Activated B cell treated with CpG ODN at 0.5 μM for 24 hours (primary cell): ENCODE results near the gene TAGLN2. TPM values are rescaled to one million over a fixed set of nuclear protein-coding genes. Genes with fewer than 3 reads are reported as not detected.

Experiments used
- ATAC-seq: fragments of 200-7000 bp; cut with Tn5 transposase; one replicate; pipeline ENCODE4 v1.10.0; 2021; ENCODE audit warnings: low read depth, mild to moderate bottlenecking, moderate library complexity
- CTCF ChIA-PET: fragments of 350-600 bp; sonication (Branson Sonifier 250); formaldehyde crosslinking; loops from one replicate; lab custom pipeline; 2021; ENCODE audit warnings: antibody characterized with exemption; lab: Charles Lee
- POLR2A ChIA-PET: fragments of 350-600 bp; sonication (Branson Sonifier 250); formaldehyde crosslinking; loops from one replicate; lab custom pipeline; 2021; ENCODE audit warnings: antibody characterized with exemption; lab: Charles Lee
- DNase-seq: peaks from one replicate; pipeline ENCODE4 v3.0.0; 2022
- H3K27ac Mint-ChIP-seq: one replicate; pipeline ENCODE4 v1.8.0; 2020; ENCODE audit warnings: mixed read lengths
- H3K27me3 Mint-ChIP-seq: one replicate; pipeline ENCODE4 v1.8.0; 2021; ENCODE audit warnings: mixed read lengths
- H3K36me3 Mint-ChIP-seq: one replicate; pipeline ENCODE4 v1.8.0; 2021; ENCODE audit warnings: low read depth, mixed read lengths
- H3K4me1 Mint-ChIP-seq: one replicate; pipeline ENCODE4 v1.8.0; 2021; ENCODE audit warnings: mixed read lengths
- H3K4me3 Mint-ChIP-seq: one replicate; pipeline ENCODE4 v1.8.0; 2020; ENCODE audit warnings: mild to moderate bottlenecking, mixed read lengths
- H3K9me3 Mint-ChIP-seq: one replicate; pipeline ENCODE4 v1.8.0; 2020; ENCODE audit warnings: mixed read lengths
- CTCF ChIP-seq: fragments of 200-600 bp; IDR thresholded peaks from one replicate; pipeline ENCODE4 v1.8.0; 2022; ENCODE audit warnings: antibody characterized with exemption, mild to moderate bottlenecking
- intact Hi-C: fragments of 100-400 bp; cut with micrococcal nuclease; formaldehyde crosslinking; loops from one replicate; pipeline ENCODE4 v1.15.1; 2024
- total RNA-seq: library from RNA; stranded (reverse); gene quantifications from 2 replicates; pipeline ENCODE4 v1.2.3, GENCODE V29; 2022

TAGLN2 gene
- total RNA-seq, 1 donor from 2014 or later, result 327 TPM

GRCh38 chr1:159949981-159950381, 24.7 kb upstream of the TAGLN2 start:
- no peak overlapping the region for H3K4me3 Mint-ChIP-seq
- ChIA-PET POLR2A (no interaction called here), CTCF (no interaction called here)
- intact Hi-C loops, result no loop called here
- no peak for TF ChIP-seq CTCF
- H3K27me3 Mint-ChIP-seq, result peaks cover 44% of the 10 kb centered on the region
- no peak overlapping the region for H3K27ac Mint-ChIP-seq
- H3K36me3 Mint-ChIP-seq, result no peaks in the 10 kb centered on the region
- H3K4me1 Mint-ChIP-seq, result peaks cover 8% of the 10 kb centered on the region
- ATAC-seq, result no peak
- no peak for DNase-seq
- H3K9me3 Mint-ChIP-seq, result no peaks in the 10 kb centered on the region

DNA sequence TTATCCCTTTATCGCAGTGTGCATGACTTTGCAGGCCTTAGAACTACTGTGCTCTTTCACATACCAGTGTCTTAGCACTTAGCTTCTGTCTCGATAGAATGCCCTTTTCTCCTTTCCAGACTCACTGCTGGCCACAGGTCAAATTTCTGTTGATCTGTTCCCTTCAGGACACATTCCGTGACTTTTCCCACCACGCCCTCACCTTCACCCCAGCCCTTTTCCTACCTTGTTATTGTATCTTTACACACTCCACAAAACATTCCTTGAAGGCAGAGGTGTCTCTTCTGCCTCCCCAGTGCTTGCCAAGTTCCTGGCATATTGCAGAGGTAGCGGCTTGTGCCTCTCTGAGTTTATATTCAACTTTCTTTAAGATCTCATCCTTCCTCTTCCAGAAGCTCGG, 23.8 kb upstream of the TAGLN2 start:
- Mint-ChIP-seq H3K27me3 (peaks cover 48% of the 10 kb centered on the region), H3K4me3 (no peak overlapping the region), H3K4me1 (peaks cover 11% of the 10 kb centered on the region), H3K36me3 (no peaks in the 10 kb centered on the region), H3K9me3 (no peaks in the 10 kb centered on the region), H3K27ac (no peak overlapping the region)
- intact Hi-C loops, result no loop called here
- no peak for TF ChIP-seq CTCF
- no peak for ATAC-seq
- DNase-seq, result no peak
- ChIA-PET CTCF (no interaction called here), POLR2A (no interaction called here)

GRCh38 chr1:159947942-159948341, 22.6 kb upstream of the TAGLN2 start:
- Mint-ChIP-seq H3K9me3 (no peaks in the 10 kb centered on the region), H3K4me3 (no peak overlapping the region), H3K36me3 (no peaks in the 10 kb centered on the region), H3K27ac (no peak overlapping the region), H3K4me1 (peaks cover 11% of the 10 kb centered on the region), H3K27me3 (peaks cover 50% of the 10 kb centered on the region)
- DNase-seq (no peak), ATAC-seq (no peak)
- intact Hi-C loops, result no loop called here
- ChIA-PET POLR2A (no interaction called here), CTCF (interaction anchor here (1.2 kb wide), 1 partner anchor 60 kb away, joined by 4 read pairs; no protein-coding TSS in a partner anchor)
- TF ChIP-seq CTCF, result no peak

DNA sequence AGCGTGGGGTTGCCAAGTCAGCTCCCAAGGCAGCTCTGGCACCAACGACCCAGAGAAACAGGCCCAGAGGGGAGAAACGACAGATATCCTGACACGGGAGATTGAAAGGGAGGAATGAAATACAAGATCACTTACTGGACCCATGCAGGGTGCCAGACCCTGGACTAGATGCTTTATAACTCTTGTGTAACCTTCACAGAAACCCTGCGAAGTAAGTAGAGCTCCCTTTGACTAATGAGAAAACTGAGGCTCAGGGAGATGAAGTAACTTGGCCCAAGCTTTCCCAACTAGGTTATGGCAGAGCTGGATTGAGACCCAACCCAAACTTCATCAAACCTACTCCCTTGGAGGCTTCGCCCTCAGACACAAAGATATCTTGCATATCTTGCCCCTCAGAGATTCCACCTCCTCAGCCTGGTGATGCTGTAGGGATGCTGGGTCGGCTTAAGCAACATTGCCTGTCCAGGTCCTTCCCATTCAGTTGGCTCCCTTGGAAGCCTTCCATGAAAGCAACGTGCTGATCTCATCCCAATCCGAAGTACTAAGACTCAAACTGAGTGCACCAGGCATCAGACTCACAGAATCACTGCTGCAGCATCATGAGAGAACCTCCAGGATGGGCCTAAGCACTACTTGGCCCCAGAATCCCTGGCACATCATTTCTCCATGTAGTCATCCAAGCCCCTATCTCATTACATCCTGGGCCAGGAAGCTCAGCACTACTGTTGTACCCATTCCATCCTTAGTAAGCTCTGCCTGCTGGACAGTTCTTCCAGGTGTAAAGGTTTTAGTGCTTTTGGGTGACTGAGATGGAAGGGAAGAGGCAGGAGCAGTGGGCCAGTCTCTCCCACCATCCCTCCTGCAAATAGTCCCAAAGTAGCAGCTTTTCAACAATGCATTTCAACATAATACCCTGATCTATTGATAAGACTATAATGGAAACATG, 21.2 kb upstream of the TAGLN2 start:
- ChIA-PET CTCF (interaction anchor here (0.8 to 1.7 kb wide), 4 partner anchors 56 to 148 kb away, joined by 4 to 7 read pairs (median 4); no protein-coding TSS in a partner anchor), POLR2A (interaction anchor here (0.9 to 3.0 kb wide), 2 partner anchors 15 to 22 kb away, joined by 3 to 12 read pairs; partner anchors contain the start of gene TAGLN2)
- Mint-ChIP-seq H3K9me3 (no peaks in the 10 kb centered on the region), H3K4me1 (peaks cover 11% of the 10 kb centered on the region), H3K4me3 (peak overlapping the region; percentile 65), H3K27me3 (peaks cover 47% of the 10 kb centered on the region), H3K27ac (no peak overlapping the region), H3K36me3 (no peaks in the 10 kb centered on the region)
- intact Hi-C loops, result no loop called here
- no peak for DNase-seq
- TF ChIP-seq CTCF, result no peak
- ATAC-seq, result no peak
